Endodermal cell (in vitro differentiated cells): ENCODE results near the gene DMRTC2. TPM values are rescaled to one million over a fixed set of nuclear protein-coding genes. Genes with fewer than 3 reads are reported as not detected.

Source experiments
- DNase-seq: peaks from one replicate; pipeline ENCODE4 v3.0.0-alpha.2; 2017
- H3K27ac ChIP-seq: 2 replicates; pipeline ENCODE4 v1.5.1; 2013; ENCODE audit warnings: mild to moderate bottlenecking, low read depth, low read length, moderate library complexity
- H3K27me3 ChIP-seq: 2 replicates; pipeline ENCODE4 v1.6.1; 2013; ENCODE audit warnings: mild to moderate bottlenecking, low read length, moderate library complexity; ENCODE audit not compliant: insufficient read depth, control insufficient read depth, poor library complexity, severe bottlenecking
- H3K36me3 ChIP-seq: 2 replicates; pipeline ENCODE4 v1.7.0; 2013; ENCODE audit warnings: mild to moderate bottlenecking, low read length, moderate library complexity; ENCODE audit not compliant: control insufficient read depth, insufficient read depth
- H3K4me1 ChIP-seq: one replicate; pipeline ENCODE4 v1.7.0; 2013; ENCODE audit warnings: low read length; ENCODE audit not compliant: control insufficient read depth, insufficient read depth
- H3K4me3 ChIP-seq: 2 replicates; pipeline ENCODE4 v1.5.1; 2013; ENCODE audit warnings: mild to moderate bottlenecking, low read length, moderate library complexity
- H3K9ac ChIP-seq: 2 replicates; pipeline ENCODE4 v1.6.1; 2013; ENCODE audit warnings: mild to moderate bottlenecking, low read length, moderate library complexity; ENCODE audit not compliant: poor library complexity, severe bottlenecking; ENCODE audit errors: extremely low read depth
- H3K9me3 ChIP-seq: 2 replicates; pipeline ENCODE4 v1.6.1; 2013; ENCODE audit warnings: mild to moderate bottlenecking, low read length, moderate library complexity; ENCODE audit not compliant: control insufficient read depth
- H3K27ac Mint-ChIP-seq: 2 replicates; pipeline ENCODE4 v1.8.0; 2020; ENCODE audit warnings: mixed read lengths
- H3K27me3 Mint-ChIP-seq: 2 replicates; pipeline ENCODE4 v1.8.0; 2021; ENCODE audit warnings: mild to moderate bottlenecking, mixed read lengths; ENCODE audit not compliant: insufficient read depth
- H3K36me3 Mint-ChIP-seq: 2 replicates; pipeline ENCODE4 v1.8.0; 2020; ENCODE audit warnings: low read depth, mixed read lengths
- H3K4me1 Mint-ChIP-seq: 2 replicates; pipeline ENCODE4 v1.8.0; 2020; ENCODE audit warnings: mixed read lengths
- H3K4me3 Mint-ChIP-seq: 2 replicates; pipeline ENCODE4 v1.8.0; 2020; ENCODE audit warnings: mild to moderate bottlenecking, moderate library complexity, mixed read lengths
- H3K9me3 Mint-ChIP-seq: 2 replicates; pipeline ENCODE4 v1.8.0; 2020; ENCODE audit warnings: mild to moderate bottlenecking, mixed read lengths
- WGBS, 2 experiments: methylation state at CpG; one replicate each; pipeline versions ENCODE4 v1.1.5 to v1.1.7; 2013; ENCODE audit warnings: missing lambda C conversion rate in 2 of 2, mixed read lengths in 1 of 2; ENCODE audit not compliant: insufficient coverage in 1 of 2, insufficient read length in 1 of 2; 5-methylcytosine and 5-hydroxymethylcytosine counted together
- total RNA-seq, 2 donors: library from RNA; stranded (reverse); fragmentation: NEBNext Ultra II Directional in 1 of 2; extraction: Animal tissue kit (Norgen Biotek cat#: 25700) in 1 of 2; gene quantifications; 2 replicates in 1 of 2; 3 replicates in 1 of 2; pipeline ENCODE4 v1.2.1, GENCODE V29; 2021
- TF ChIP-seq, protein P1 (sequence below): fragments of 200-600 bp; sonication (generic); conservative IDR thresholded peaks from 2 replicates; pipeline ENCODE4 v1.5.0; 2021; ENCODE audit warnings: antibody characterized with exemption, mild to moderate bottlenecking

The DMRTC2 gene
- total RNA-seq, 2 donors from 2014 or later, result not detected

DNA sequence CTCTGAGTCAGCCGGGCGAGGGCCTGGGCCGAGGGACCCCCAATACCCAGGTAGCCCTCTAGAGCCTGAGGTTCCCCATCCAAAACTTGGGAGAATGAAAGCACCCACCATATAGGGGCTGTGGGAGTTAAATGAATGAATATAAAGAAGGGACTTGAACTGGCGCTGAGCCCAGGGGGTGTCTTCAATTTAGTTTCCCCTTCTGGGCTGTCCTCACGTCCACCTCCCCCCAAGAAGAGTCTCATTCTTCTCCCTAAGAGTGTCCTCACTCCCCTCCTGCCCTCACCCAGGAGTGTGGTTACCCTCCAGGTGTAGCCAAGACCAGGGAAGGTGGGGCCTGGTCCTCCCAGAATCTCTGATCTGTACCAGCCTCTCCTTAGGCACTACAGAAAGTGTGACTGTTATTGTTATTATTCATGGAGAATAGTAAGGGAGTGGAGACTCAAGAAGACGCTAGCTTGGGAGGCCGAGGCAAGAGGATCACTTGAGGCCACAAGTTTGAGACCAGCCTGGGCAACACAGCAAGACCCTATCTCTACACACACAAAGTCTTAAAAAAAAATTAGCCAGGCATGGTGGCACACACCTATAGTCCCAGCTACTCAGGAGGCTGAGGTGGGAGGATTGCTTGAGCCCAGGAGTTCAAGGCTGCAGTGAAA is 35.0 kb downstream of the DMRTC2 start:
- H3K9ac ChIP-seq, result no peak overlapping the region
- Mint-ChIP-seq H3K36me3 (no peaks in the 10 kb centered on the region), H3K27ac (no peak overlapping the region), H3K9me3 (no peaks in the 10 kb centered on the region), H3K4me3 (no peak overlapping the region), H3K27me3 (peaks cover 56% of the 10 kb centered on the region), H3K4me1 (peaks cover 9% of the 10 kb centered on the region)
- no peak overlapping the region for H3K4me3 ChIP-seq
- TF ChIP-seq, protein P1, sequence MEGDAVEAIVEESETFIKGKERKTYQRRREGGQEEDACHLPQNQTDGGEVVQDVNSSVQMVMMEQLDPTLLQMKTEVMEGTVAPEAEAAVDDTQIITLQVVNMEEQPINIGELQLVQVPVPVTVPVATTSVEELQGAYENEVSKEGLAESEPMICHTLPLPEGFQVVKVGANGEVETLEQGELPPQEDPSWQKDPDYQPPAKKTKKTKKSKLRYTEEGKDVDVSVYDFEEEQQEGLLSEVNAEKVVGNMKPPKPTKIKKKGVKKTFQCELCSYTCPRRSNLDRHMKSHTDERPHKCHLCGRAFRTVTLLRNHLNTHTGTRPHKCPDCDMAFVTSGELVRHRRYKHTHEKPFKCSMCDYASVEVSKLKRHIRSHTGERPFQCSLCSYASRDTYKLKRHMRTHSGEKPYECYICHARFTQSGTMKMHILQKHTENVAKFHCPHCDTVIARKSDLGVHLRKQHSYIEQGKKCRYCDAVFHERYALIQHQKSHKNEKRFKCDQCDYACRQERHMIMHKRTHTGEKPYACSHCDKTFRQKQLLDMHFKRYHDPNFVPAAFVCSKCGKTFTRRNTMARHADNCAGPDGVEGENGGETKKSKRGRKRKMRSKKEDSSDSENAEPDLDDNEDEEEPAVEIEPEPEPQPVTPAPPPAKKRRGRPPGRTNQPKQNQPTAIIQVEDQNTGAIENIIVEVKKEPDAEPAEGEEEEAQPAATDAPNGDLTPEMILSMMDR, result no peak
- no peaks in the 10 kb centered on the region for H3K9me3 ChIP-seq
- 71 to 77% methylated on average over 1 to 7 of the region's 7 CpGs for WGBS, 2 experiments
- H3K27ac ChIP-seq, result no peak overlapping the region
- no peak for DNase-seq
- no peaks in the 10 kb centered on the region for H3K4me1 ChIP-seq
- no peaks in the 10 kb centered on the region for H3K36me3 ChIP-seq
- no peaks in the 10 kb centered on the region for H3K27me3 ChIP-seq

DNA sequence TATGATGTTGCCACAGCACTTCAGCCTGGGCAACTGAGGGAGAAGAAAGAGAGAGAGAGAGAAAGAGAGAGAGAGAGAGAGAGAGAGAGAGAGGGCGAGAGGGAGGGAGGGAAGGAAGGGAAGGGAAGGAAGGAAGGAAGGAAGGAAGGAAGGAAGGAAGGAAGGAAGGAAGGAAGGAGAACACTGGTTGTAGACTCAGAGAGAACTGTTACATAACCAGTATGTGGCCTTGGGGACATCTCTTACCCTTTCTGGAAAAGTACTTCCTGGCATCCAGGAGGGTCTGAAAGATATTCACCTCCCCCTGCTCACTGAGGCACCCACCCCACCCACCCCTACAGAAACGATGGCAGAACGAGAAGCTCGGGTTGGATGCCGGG is 35.5 kb downstream of the DMRTC2 start:
- no peaks in the 10 kb centered on the region for H3K9me3 Mint-ChIP-seq
- H3K27me3 ChIP-seq, result no peaks in the 10 kb centered on the region
- no peak overlapping the region for H3K4me3 ChIP-seq
- no peak overlapping the region for H3K27ac ChIP-seq
- peaks cover 56% of the 10 kb centered on the region for H3K27me3 Mint-ChIP-seq
- H3K4me3 Mint-ChIP-seq, result no peak overlapping the region
- no peaks in the 10 kb centered on the region for H3K4me1 ChIP-seq
- H3K9me3 ChIP-seq, result no peaks in the 10 kb centered on the region
- H3K9ac ChIP-seq, result no peak overlapping the region
- TF ChIP-seq, protein P1, result no peak
- H3K36me3 ChIP-seq, result no peaks in the 10 kb centered on the region
- H3K27ac Mint-ChIP-seq, result no peak overlapping the region
- H3K36me3 Mint-ChIP-seq, result no peaks in the 10 kb centered on the region
- WGBS, 2 experiments, result 86 to 100% methylated on average over 1 to 5 of the region's 5 CpGs
- no peak for DNase-seq
- peaks cover 9% of the 10 kb centered on the region for H3K4me1 Mint-ChIP-seq

DNA sequence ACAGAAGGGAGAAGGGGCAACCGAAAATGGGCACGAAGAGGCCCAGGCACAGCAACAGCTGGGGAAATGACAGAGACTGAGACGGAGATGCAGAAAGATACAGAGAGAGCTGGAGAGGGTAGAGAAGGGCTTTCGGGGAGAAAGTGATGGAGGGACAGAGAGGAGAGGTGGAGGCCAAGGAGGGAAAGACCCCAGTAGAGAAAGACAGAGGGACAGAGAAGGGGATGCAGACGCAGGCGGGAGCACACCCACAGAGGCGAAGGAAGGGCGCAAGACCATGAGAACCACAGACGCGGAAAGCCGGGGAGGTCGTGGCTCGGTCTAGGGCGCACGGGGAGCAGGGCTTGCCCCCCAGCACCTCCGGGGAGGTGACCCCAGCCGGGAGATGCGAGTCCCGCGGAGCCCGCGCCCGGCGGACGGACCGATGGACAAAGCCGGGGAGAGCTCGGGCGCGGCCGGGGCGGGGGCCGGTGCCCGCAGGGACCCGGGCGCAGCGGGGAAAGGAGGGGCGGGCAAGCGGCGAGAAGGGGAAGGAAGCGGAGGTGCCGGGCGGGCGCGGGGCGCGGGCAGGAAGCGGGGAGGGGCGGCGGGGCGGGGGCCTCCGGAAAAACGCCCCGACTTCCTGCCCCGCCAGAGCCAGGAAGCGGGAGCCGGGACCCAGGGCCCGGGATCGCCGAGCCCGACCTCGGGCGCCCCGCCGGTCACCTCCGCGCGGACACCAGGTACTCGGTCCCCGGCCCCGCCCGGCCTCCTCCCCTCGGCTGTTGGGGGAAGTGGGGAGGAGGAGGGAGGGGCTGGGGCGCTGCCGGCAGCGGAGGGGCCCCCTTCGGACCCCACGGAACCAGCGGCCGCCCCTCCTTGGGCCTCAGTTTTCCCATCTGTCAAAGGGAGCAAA is 38.0 kb downstream of the DMRTC2 start, which contains the start of gene ARHGEF1:
Gene ARHGEF1 (plus strand): TSS at position 617 of the 895 bp plus-strand sequence. CDS start 4,899 bp downstream, outside the sequence.
- Histone ChIP-seq H3K4me3 (peak within 1 kb of the TSS; percentile 90), H3K4me1 (no peaks in the 10 kb centered on the region), H3K9me3 (no peaks in the 10 kb centered on the region), H3K36me3 (no peaks in the 10 kb centered on the region), H3K27me3 (no peaks in the 10 kb centered on the region), H3K9ac (peak within 1 kb of the TSS; percentile 61), H3K27ac (no peak within 1 kb of the TSS)
- WGBS, 2 experiments, result 5 to 24% methylated on average over 6 to 76 of the region's 80 CpGs
- peak; percentile 73 for DNase-seq
- H3K4me1 Mint-ChIP-seq, result peaks cover 23% of the 10 kb centered on the region
- no peaks in the 10 kb centered on the region for H3K36me3 Mint-ChIP-seq
- TF ChIP-seq, protein P1, result no peak
- no peaks in the 10 kb centered on the region for H3K9me3 Mint-ChIP-seq
- H3K4me3 Mint-ChIP-seq, result peak within 1 kb of the TSS; percentile 68
- peaks cover 40% of the 10 kb centered on the region for H3K27me3 Mint-ChIP-seq
- H3K27ac Mint-ChIP-seq, result peak within 1 kb of the TSS; percentile 88
